K562 (cell line): Measurements from ENCODE around the gene CSAG2. TPM values are rescaled to one million over a fixed set of nuclear protein-coding genes. Genes with fewer than 3 reads are reported as not detected.
A peak's percentile ranks its signal among the peaks of the same experiment; 100 is the strongest.

Experiments
- ATAC-seq: fragments of 200-7000 bp; cut with Tn5 transposase; 3 replicates; pipeline ENCODE4 v1.9.1; 2020; ENCODE audit warnings: moderate library complexity
- BruUV-seq: library from RNA; stranded (reverse); fragments of 400-500 nt; replicated peaks from 2 replicates; lab custom pipeline; 2021; lab: Mats Ljungman, UMichigan
- CTCF ChIA-PET: fragments of 300-600 bp; formaldehyde crosslinking; extraction: SDS; loops from one replicate; lab custom pipeline; 2021; ENCODE audit warnings: low intra/inter-chr PET ratio; lab: Yijun Ruan, JAX
- POLR2A ChIA-PET: fragments of 300-600, 350-650 bp; sonication (Branson Sonifier 250); formaldehyde crosslinking; extraction: SDS; loops from one replicate; lab custom pipeline; 2021; ENCODE audit warnings: antibody characterized with exemption, inconsistent platforms; lab: Yijun Ruan, JAX
- DNase-seq, 4 experiments: peaks; one replicate each; pipeline versions ENCODE4 v3.0.0 to v3.0.0-alpha.2; 2011 to 2018; ENCODE audit warnings: low spot score in 3 of 4, mixed read lengths in 3 of 4; ENCODE audit errors: extremely low read depth in 1 of 4
- FAIRE-seq: peaks from 2 replicates; lab custom pipeline; 2011; peaks lifted over from hg19 to GRCh38; lab: Jason Lieb, UNC
- H2AFZ ChIP-seq: 2 replicates; pipeline ENCODE4 v1.6.0; 2011; ENCODE audit warnings: low read depth, low read length, control low read depth, inconsistent platforms
- H3K27ac ChIP-seq: fragments of 200-600 bp; 3 replicates; pipeline ENCODE4 v1.8.0; 2011; ENCODE audit warnings: low read depth, mild to moderate bottlenecking, control low read depth, inconsistent platforms, low read length, moderate library complexity, mixed read lengths; ENCODE audit errors: extremely low read depth
- H3K27me3 ChIP-seq, 2 experiments: fragments of 300-600 bp in 1 of 2; 2 replicates in 1 of 2; 3 replicates in 1 of 2; pipeline versions ENCODE4 v1.6.0 to v1.8.0; 2011; ENCODE audit warnings: inconsistent platforms in 2 of 2, low read length in 2 of 2, mild to moderate bottlenecking in 1 of 2, mixed read lengths in 1 of 2, moderate library complexity in 1 of 2; ENCODE audit not compliant: control insufficient read depth in 2 of 2, insufficient read depth in 2 of 2
- H3K36me3 ChIP-seq: fragments of 300-600 bp; 3 replicates; pipeline ENCODE4 v1.8.0; 2011; ENCODE audit warnings: mild to moderate bottlenecking, low read length, inconsistent platforms; ENCODE audit not compliant: control insufficient read depth, insufficient read depth
- H3K4me1 ChIP-seq, 2 experiments: fragments of 200-600 bp in 1 of 2; replicated peaks in 1 of 2; 2 replicates in 1 of 2; 3 replicates in 1 of 2; pipeline versions ENCODE4 v1.5.1 to v1.8.0; 2011; ENCODE audit warnings: inconsistent platforms in 2 of 2, low read length in 2 of 2, mild to moderate bottlenecking in 1 of 2, mixed read lengths in 1 of 2, moderate library complexity in 1 of 2; ENCODE audit not compliant: control insufficient read depth in 2 of 2, insufficient read depth in 2 of 2
- H3K4me2 ChIP-seq: 2 replicates; pipeline ENCODE4 v1.6.1; 2011; ENCODE audit warnings: low read length, control low read depth, inconsistent platforms, mixed read lengths; ENCODE audit not compliant: insufficient read depth
- H3K4me3 ChIP-seq: fragments of 200-600 bp; sonication (generic), shearing (Covaris generic); 2 replicates; pipeline ENCODE4 v1.5.1; 2016; ENCODE audit warnings: control low read depth, inconsistent platforms
- H3K79me2 ChIP-seq: fragments of 200-600 bp; 3 replicates; pipeline ENCODE4 v1.8.0; 2011; ENCODE audit warnings: low read length, inconsistent platforms; ENCODE audit not compliant: control insufficient read depth, insufficient read depth
- H3K9ac ChIP-seq, 2 experiments: 2 replicates each; pipeline versions ENCODE4 v1.6.0 to v1.6.1; 2011; ENCODE audit warnings: low read depth in 2 of 2, low read length in 2 of 2, control low read depth in 1 of 2, inconsistent platforms in 1 of 2, mild to moderate bottlenecking in 1 of 2, mixed read lengths in 1 of 2; ENCODE audit not compliant: insufficient read depth in 1 of 2
- H3K9me1 ChIP-seq: one replicate; pipeline ENCODE4 v1.6.0; 2011; ENCODE audit warnings: inconsistent platforms, mild to moderate bottlenecking, low read length, moderate library complexity; ENCODE audit not compliant: control insufficient read depth, insufficient read depth
- H3K9me3 ChIP-seq: replicated peaks from 2 replicates; pipeline ENCODE4 v1.5.1; 2011; ENCODE audit warnings: low read depth, low read length, inconsistent platforms; ENCODE audit not compliant: control insufficient read depth, insufficient read depth
- H4K20me1 ChIP-seq: replicated peaks from 2 replicates; pipeline ENCODE4 v1.6.1; 2011; ENCODE audit warnings: low read length, inconsistent platforms, mixed read lengths; ENCODE audit not compliant: control insufficient read depth, insufficient read depth
- GATA2 ChIP-seq: sonication (generic); formaldehyde crosslinking; IDR thresholded peaks from 2 replicates; pipeline ENCODE4 v1.4.0; 2020; ENCODE audit warnings: mild to moderate bottlenecking, missing genetic modification reagents
- HNRNPK ChIP-seq: fragments of 200-400 bp; formaldehyde crosslinking; IDR thresholded peaks from one replicate; pipeline ENCODE4 v1.6.1; 2018; ENCODE audit warnings: mild to moderate bottlenecking, low read depth, low read length; ENCODE audit not compliant: poor library complexity, severe bottlenecking
- IFI16 ChIP-seq: fragments of 250-450 bp; sonication (Bioruptor Pico); IDR thresholded peaks from 2 replicates; pipeline ENCODE4 v2.1.2; 2022; ENCODE audit warnings: mild to moderate bottlenecking, inconsistent platforms
- IRF2 ChIP-seq: sonication (generic); formaldehyde crosslinking; IDR thresholded peaks from 2 replicates; pipeline ENCODE4 v1.8.1; 2022; ENCODE audit warnings: mild to moderate bottlenecking, missing genetic modification reagents
- RAD21 ChIP-seq, 2 experiments: fragments of 250-450 bp in 1 of 2; fragments of 450-650 bp in 1 of 2; sonication (Bioruptor Pico) in 1 of 2; formaldehyde crosslinking in 1 of 2; IDR thresholded peaks in 1 of 2; conservative IDR thresholded peaks in 1 of 2; 2 replicates each; pipeline versions ENCODE4 v1.4.0 to v1.8.0; 2020 to 2022; ENCODE audit warnings: mild to moderate bottlenecking in 2 of 2, moderate library complexity in 1 of 2
- RBM25 ChIP-seq: fragments of 200-400 bp; formaldehyde crosslinking; IDR thresholded peaks from 2 replicates; pipeline ENCODE4 v1.6.1; 2018; ENCODE audit warnings: low read length, low read depth, moderate library complexity; ENCODE audit not compliant: severe bottlenecking
- SUPT5H ChIP-seq: fragments of 450-650 bp; IDR thresholded peaks from 2 replicates; pipeline ENCODE4 v1.6.1; 2016
- TRIM24 ChIP-seq, 2 experiments: fragments of 450-650 bp; IDR thresholded peaks; 2 replicates each; pipeline ENCODE4 v1.6.1; 2016
- ZBTB7A ChIP-seq: IDR thresholded peaks from 2 replicates; pipeline ENCODE4 v1.6.1; 2011; ENCODE audit warnings: low read depth, mild to moderate bottlenecking, low read length, moderate library complexity, borderline replicate concordance; ENCODE audit not compliant: control insufficient read depth
- WGBS: fragments of 100-300 bp; shearing (Covaris generic); methylation state at CpG from one replicate; pipeline ENCODE4 v1.1.6; 2016; ENCODE audit warnings: low coverage, mixed read lengths; ENCODE audit not compliant: insufficient coverage; ENCODE audit errors: missing lambda C conversion rate; 5-methylcytosine and 5-hydroxymethylcytosine counted together
- in situ Hi-C: fragments of 300-500 bp; cut with MboI; formaldehyde crosslinking; loops from 4 replicates; pipeline ENCODE4 v1.15.0; 2018; ENCODE audit warnings: inconsistent platforms, mixed read lengths
- intact Hi-C: fragments of 100-400 bp; cut with micrococcal nuclease; formaldehyde crosslinking; loops from 2 replicates; pipeline ENCODE4 v1.14.2; 2022
- polyA plus RNA-seq, 8 experiments: library from polyadenylated mRNA; depleted of rRNA in 4 of 8; stranded (reverse) in 5 of 8; unstranded in 3 of 8; fragments of >200 nt; fragmentation: Nextera tagmentation in 2 of 8; fragmentation: Illumina TruSeq in 1 of 8; extraction: Ambion mirVana in 2 of 8; extraction: Trizol in 1 of 8; gene quantifications; 2 replicates each; pipeline versions ENCODE4 v1.2.1 to v1.2.3, GENCODE V29; 2011 to 2014; ENCODE audit warnings: inconsistent platforms in 1 of 8, missing spikeins in 1 of 8
- total RNA-seq, 7 experiments: library from RNA; depleted of rRNA in 6 of 7; stranded (reverse); fragments of >200 nt in 6 of 7; fragmentation: Illumina TruSeq in 2 of 7; extraction: Trizol in 2 of 7; gene quantifications; 2 replicates each; pipeline versions ENCODE4 v1.2.1 to v1.2.3, GENCODE V29; 2011 to 2021; ENCODE audit warnings: low replicate concordance in 1 of 7
- TF ChIP-seq, protein P1 (sequence below): fragments of 150-350 bp; conservative IDR thresholded peaks from 2 replicates; pipeline ENCODE4 v1.6.1; 2014; ENCODE audit warnings: low read length
- TF ChIP-seq, protein P2 (sequence below), 3 experiments: IDR thresholded peaks in 2 of 3; conservative IDR thresholded peaks in 1 of 3; 2 replicates each; pipeline ENCODE4 v1.5.1; 2011 to 2012; ENCODE audit warnings: low read length in 3 of 3, mild to moderate bottlenecking in 3 of 3, control low read depth in 2 of 3, improper control_type of control experiment in 1 of 3, inconsistent platforms in 1 of 3, low read depth in 1 of 3, mixed read lengths in 1 of 3, moderate library complexity in 1 of 3; ENCODE audit not compliant: insufficient read depth in 2 of 3
- TF ChIP-seq, protein P3 (sequence below): IDR thresholded peaks from 2 replicates; pipeline ENCODE4 v1.6.1; 2011; ENCODE audit warnings: borderline replicate concordance, low read depth, mild to moderate bottlenecking, moderate library complexity, low read length; ENCODE audit not compliant: insufficient read depth, poor library complexity, severe bottlenecking

The CSAG2 gene
- total and polyA plus RNA-seq, 9 of the 15 experiments (the other 6 are each of a cell fraction or from before 2014, with no cell fraction given) = 0.18 to 0.38 (median 0.27) TPM; not detected in 5

GRCh38 chrX:152663086-152663485 is 46.0 kb downstream of the CSAG2 start (continued):
- TF ChIP-seq, protein P1, sequence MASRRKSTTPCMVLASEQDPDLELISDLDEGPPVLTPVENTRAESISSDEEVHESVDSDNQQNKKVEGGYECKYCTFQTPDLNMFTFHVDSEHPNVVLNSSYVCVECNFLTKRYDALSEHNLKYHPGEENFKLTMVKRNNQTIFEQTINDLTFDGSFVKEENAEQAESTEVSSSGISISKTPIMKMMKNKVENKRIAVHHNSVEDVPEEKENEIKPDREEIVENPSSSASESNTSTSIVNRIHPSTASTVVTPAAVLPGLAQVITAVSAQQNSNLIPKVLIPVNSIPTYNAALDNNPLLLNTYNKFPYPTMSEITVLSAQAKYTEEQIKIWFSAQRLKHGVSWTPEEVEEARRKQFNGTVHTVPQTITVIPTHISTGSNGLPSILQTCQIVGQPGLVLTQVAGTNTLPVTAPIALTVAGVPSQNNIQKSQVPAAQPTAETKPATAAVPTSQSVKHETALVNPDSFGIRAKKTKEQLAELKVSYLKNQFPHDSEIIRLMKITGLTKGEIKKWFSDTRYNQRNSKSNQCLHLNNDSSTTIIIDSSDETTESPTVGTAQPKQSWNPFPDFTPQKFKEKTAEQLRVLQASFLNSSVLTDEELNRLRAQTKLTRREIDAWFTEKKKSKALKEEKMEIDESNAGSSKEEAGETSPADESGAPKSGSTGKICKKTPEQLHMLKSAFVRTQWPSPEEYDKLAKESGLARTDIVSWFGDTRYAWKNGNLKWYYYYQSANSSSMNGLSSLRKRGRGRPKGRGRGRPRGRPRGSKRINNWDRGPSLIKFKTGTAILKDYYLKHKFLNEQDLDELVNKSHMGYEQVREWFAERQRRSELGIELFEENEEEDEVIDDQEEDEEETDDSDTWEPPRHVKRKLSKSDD = no peak
- peak in 1 of 2 experiments; percentile 52; a peak in 1 of 4 replicates for TF ChIP-seq TRIM24 (IDR thresholded peaks at IDR 0.05)
- TF ChIP-seq IRF2 (CRISPR knock-in tag) = no peak
- TF ChIP-seq RBM25 = no peak
- no peak for TF ChIP-seq IFI16
- TF ChIP-seq GATA2 (CRISPR knock-in tag) = no peak

DNA sequence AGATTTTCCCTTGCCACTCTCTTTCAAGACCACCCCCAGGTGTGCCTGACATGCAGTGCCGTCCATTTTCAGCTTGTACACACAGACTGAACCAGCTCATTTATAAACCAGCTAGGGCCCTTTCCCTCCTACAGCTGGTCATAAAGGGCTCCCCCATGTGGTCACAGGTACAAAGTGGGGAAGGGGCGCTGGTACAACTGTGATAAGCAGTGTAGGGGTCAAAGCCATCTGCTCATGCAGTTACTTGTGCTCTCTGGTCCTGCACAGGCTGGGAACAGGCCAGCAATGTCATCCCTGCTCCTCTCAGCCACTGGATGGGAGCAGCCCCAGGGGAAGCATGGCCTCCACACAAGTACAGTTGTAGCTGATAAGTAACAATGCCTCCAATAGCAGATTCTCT is 50.8 kb downstream of the CSAG2 start:
- intact Hi-C loops (no loop called here), in situ Hi-C loops (no loop called here)
- Histone ChIP-seq H3K4me3 (no peak overlapping the region), H3K36me3 (no peaks in the 10 kb centered on the region; the same call in 2 of the 3 replicates), H2AFZ (no peak overlapping the region), H3K4me1 (no peaks in the 10 kb centered on the region; a peak in 1 of 5 replicates), H3K79me2 (no peaks in the 10 kb centered on the region), H3K4me2 (no peak overlapping the region; the same call in 1 of the 2 replicates), H4K20me1 (0 out of 2 replicates have a peak, but pooled peaks cover 5% of the 10 kb centered on the region), H3K9me3 (no peaks in the 10 kb centered on the region), H3K9ac (no peak overlapping the region), H3K27me3 (no peaks in the 10 kb centered on the region), H3K27ac (no peak overlapping the region), H3K9me1 (no peaks in the 10 kb centered on the region)
- BruUV-seq = no TSS peak
- peak; percentile 49 for FAIRE-seq
- ChIA-PET CTCF (interaction anchor here (0.6 kb wide), 1 partner anchor 205 kb away, joined by 4 read pairs; no protein-coding TSS in a partner anchor), POLR2A (interaction anchor here (0.6 to 1.0 kb wide), 2 partner anchors 11 to 245 kb away, joined by 4 to 7 read pairs; no protein-coding TSS in a partner anchor)
- 18% methylated on average over 2 of the region's 2 CpGs for WGBS
- peak in 3 of 4 experiments; percentile 11 to 22 (median 15) for DNase-seq
- peak; percentile 73 for ATAC-seq
- TF ChIP-seq, protein P2, sequence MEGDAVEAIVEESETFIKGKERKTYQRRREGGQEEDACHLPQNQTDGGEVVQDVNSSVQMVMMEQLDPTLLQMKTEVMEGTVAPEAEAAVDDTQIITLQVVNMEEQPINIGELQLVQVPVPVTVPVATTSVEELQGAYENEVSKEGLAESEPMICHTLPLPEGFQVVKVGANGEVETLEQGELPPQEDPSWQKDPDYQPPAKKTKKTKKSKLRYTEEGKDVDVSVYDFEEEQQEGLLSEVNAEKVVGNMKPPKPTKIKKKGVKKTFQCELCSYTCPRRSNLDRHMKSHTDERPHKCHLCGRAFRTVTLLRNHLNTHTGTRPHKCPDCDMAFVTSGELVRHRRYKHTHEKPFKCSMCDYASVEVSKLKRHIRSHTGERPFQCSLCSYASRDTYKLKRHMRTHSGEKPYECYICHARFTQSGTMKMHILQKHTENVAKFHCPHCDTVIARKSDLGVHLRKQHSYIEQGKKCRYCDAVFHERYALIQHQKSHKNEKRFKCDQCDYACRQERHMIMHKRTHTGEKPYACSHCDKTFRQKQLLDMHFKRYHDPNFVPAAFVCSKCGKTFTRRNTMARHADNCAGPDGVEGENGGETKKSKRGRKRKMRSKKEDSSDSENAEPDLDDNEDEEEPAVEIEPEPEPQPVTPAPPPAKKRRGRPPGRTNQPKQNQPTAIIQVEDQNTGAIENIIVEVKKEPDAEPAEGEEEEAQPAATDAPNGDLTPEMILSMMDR (IDR thresholded peaks at IDR 0.05 in 2 of 3, conservative IDR thresholded peaks at IDR 0.05 in 1 of 3; ENCODE audit: insufficient read depth in 2 of 3, low read depth in 1 of 3, low read length in 3 of 3) = peak; percentile 28 to 63 (median 32); a peak in 4 of 6 replicates
- TF ChIP-seq SUPT5H (no peak), RAD21 (CRISPR knock-in tag; conservative IDR thresholded peaks at IDR 0.05 in 1 of 2, IDR thresholded peaks at IDR 0.05 in 1 of 2) (peak in 1 of 2 experiments; percentile 23; a peak in 1 of 4 replicates), ZBTB7A (peak; percentile 77), HNRNPK (no peak)
- TF ChIP-seq, protein P3, sequence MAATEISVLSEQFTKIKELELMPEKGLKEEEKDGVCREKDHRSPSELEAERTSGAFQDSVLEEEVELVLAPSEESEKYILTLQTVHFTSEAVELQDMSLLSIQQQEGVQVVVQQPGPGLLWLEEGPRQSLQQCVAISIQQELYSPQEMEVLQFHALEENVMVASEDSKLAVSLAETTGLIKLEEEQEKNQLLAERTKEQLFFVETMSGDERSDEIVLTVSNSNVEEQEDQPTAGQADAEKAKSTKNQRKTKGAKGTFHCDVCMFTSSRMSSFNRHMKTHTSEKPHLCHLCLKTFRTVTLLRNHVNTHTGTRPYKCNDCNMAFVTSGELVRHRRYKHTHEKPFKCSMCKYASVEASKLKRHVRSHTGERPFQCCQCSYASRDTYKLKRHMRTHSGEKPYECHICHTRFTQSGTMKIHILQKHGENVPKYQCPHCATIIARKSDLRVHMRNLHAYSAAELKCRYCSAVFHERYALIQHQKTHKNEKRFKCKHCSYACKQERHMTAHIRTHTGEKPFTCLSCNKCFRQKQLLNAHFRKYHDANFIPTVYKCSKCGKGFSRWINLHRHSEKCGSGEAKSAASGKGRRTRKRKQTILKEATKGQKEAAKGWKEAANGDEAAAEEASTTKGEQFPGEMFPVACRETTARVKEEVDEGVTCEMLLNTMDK = peak; percentile 34
